ENCODE data around the gene ANKH.

- TF ChIP-seq CTCF (conservative IDR thresholded peaks at IDR 0.05 in 1 of 2, IDR thresholded peaks at IDR 0.05 in 1 of 2; ENCODE audit: extremely low read depth in 1 of 2, insufficient read depth in 1 of 2, low read depth in 1 of 2, low read length in 2 of 2) (no peak), EZH2 (IDR thresholded peaks at IDR 0.05; ENCODE audit: borderline replicate concordance, low read length) (no peak)
These were observed 95.7 kb downstream of the ANKH start for GRCh38 chr5:14775857-14776256.
